H1 (cell line): ENCODE measurements around the gene CFAP157. TPM values are rescaled to one million over a fixed set of nuclear protein-coding genes. Genes with fewer than 3 reads are reported as not detected.

Experiments
- CTCF ChIA-PET: fragments of 300-600 bp; sonication (Branson Sonifier 250); formaldehyde crosslinking; loops from one replicate; lab custom pipeline; 2021; ENCODE audit not compliant: partially characterized antibody; lab: Charles Lee
- POLR2A ChIA-PET: fragments of 300-600 bp; sonication (Branson Sonifier 250); formaldehyde crosslinking; loops from one replicate; lab custom pipeline; 2021; ENCODE audit warnings: inconsistent platforms; ENCODE audit not compliant: partially characterized antibody; lab: Charles Lee
- DNase-seq, 2 experiments: peaks; one replicate each; pipeline versions ENCODE4 v3.0.0 to v3.0.0-alpha.2; 2010 to 2022; ENCODE audit warnings: low spot score in 2 of 2, low read depth in 1 of 2, mixed read lengths in 1 of 2
- FAIRE-seq: peaks from 2 replicates; lab custom pipeline; 2011; peaks lifted over from hg19 to GRCh38; lab: Jason Lieb, UNC
- H2AFZ ChIP-seq: 2 replicates; pipeline ENCODE4 v1.8.1; 2012; ENCODE audit warnings: low read length, inconsistent platforms
- H2AK5ac ChIP-seq: 2 replicates; pipeline ENCODE4 v1.6.1; 2013; ENCODE audit warnings: low read depth, low read length
- H2BK120ac ChIP-seq: replicated peaks from 2 replicates; pipeline ENCODE3; 2013; ENCODE audit warnings: low read depth, low read length, inconsistent platforms
- H2BK12ac ChIP-seq: 2 replicates; pipeline ENCODE4 v1.6.1; 2013; ENCODE audit warnings: low read depth, low read length
- H2BK15ac ChIP-seq: 2 replicates; pipeline ENCODE4 v1.6.1; 2013; ENCODE audit warnings: low read length
- H2BK20ac ChIP-seq: 2 replicates; pipeline ENCODE4 v1.6.1; 2013; ENCODE audit warnings: low read length
- H2BK5ac ChIP-seq: 2 replicates; pipeline ENCODE4 v1.6.1; 2013; ENCODE audit warnings: low read depth, low read length
- H3K14ac ChIP-seq: 2 replicates; pipeline ENCODE4 v1.6.1; 2013; ENCODE audit warnings: inconsistent platforms; ENCODE audit not compliant: insufficient read length
- H3K18ac ChIP-seq: 2 replicates; pipeline ENCODE4 v1.6.1; 2013; ENCODE audit warnings: low read length; ENCODE audit errors: extremely low read depth
- H3K23ac ChIP-seq: 2 replicates; pipeline ENCODE4 v1.6.1; 2013; ENCODE audit warnings: inconsistent platforms; ENCODE audit not compliant: insufficient read length
- H3K23me2 ChIP-seq: 2 replicates; pipeline ENCODE4 v1.6.1; 2013; ENCODE audit warnings: low read depth, low read length
- H3K27ac ChIP-seq: 2 replicates; pipeline ENCODE4 v1.6.1; 2011; ENCODE audit warnings: low read depth, low read length, inconsistent platforms
- H3K27me3 ChIP-seq, 4 experiments: replicated peaks in 1 of 4; 1 replicate in 1 of 4; 2 replicates in 3 of 4; pipeline versions ENCODE4 v1.6.1 to v1.8.1; 2011 to 2013; ENCODE audit warnings: low read length in 3 of 4, mild to moderate bottlenecking in 3 of 4, inconsistent platforms in 2 of 4, mixed read lengths in 2 of 4, moderate library complexity in 1 of 4; ENCODE audit not compliant: control insufficient read depth in 3 of 4, insufficient read depth in 3 of 4; ENCODE audit errors: extremely low read depth in 1 of 4
- H3K36me3 ChIP-seq, 4 experiments: 2 replicates each; pipeline versions ENCODE4 v1.6.1 to v1.8.1; 2011 to 2013; ENCODE audit warnings: mild to moderate bottlenecking in 4 of 4, low read length in 3 of 4, moderate library complexity in 2 of 4, control low read depth in 1 of 4, inconsistent platforms in 1 of 4; ENCODE audit not compliant: insufficient read depth in 4 of 4, control insufficient read depth in 2 of 4
- H3K4ac ChIP-seq: replicated peaks from 2 replicates; pipeline ENCODE3; 2013; ENCODE audit warnings: low read length, low read depth, mixed read lengths, inconsistent platforms; ENCODE audit not compliant: insufficient read length
- H3K4me1 ChIP-seq, 4 experiments: replicated peaks in 1 of 4; 1 replicate in 1 of 4; 2 replicates in 3 of 4; pipeline versions ENCODE4 v1.6.1 to v1.8.1; 2011 to 2013; ENCODE audit warnings: low read length in 3 of 4, inconsistent platforms in 2 of 4, mixed read lengths in 1 of 4; ENCODE audit not compliant: insufficient read depth in 4 of 4, control insufficient read depth in 3 of 4
- H3K4me2 ChIP-seq, 2 experiments: 2 replicates each; pipeline versions ENCODE4 v1.6.1 to v1.8.1; 2011 to 2013; ENCODE audit warnings: low read depth in 2 of 2, low read length in 2 of 2, control low read depth in 1 of 2, inconsistent platforms in 1 of 2, mild to moderate bottlenecking in 1 of 2; ENCODE audit not compliant: insufficient read depth in 1 of 2
- H3K4me3 ChIP-seq, 4 experiments: fragments of 200-600, 300-600 bp in 1 of 4; sonication (generic), shearing (Covaris generic), sonication (Bioruptor Twin) in 1 of 4; 2 replicates each; pipeline versions ENCODE4 v1.5.1 to v1.8.1; 2011 to 2016; ENCODE audit warnings: low read length in 4 of 4, low read depth in 3 of 4, control low read depth in 2 of 4, inconsistent platforms in 2 of 4, mild to moderate bottlenecking in 2 of 4, mixed read lengths in 1 of 4, moderate library complexity in 1 of 4; ENCODE audit not compliant: insufficient read depth in 2 of 4; ENCODE audit errors: extremely low read depth in 1 of 4
- H3K56ac ChIP-seq: replicated peaks from 2 replicates; pipeline ENCODE3; 2013; ENCODE audit warnings: low read depth, mild to moderate bottlenecking, mixed read lengths, low read length, inconsistent platforms; ENCODE audit not compliant: insufficient read length
- H3K79me1 ChIP-seq: 2 replicates; pipeline ENCODE4 v1.6.1; 2013; ENCODE audit warnings: low read depth, low read length, control low read depth
- H3K79me2 ChIP-seq, 2 experiments: 2 replicates each; pipeline versions ENCODE4 v1.6.1 to v1.8.1; 2012 to 2013; ENCODE audit warnings: low read length in 2 of 2, mild to moderate bottlenecking in 2 of 2, inconsistent platforms in 1 of 2; ENCODE audit not compliant: insufficient read depth in 2 of 2, control insufficient read depth in 1 of 2
- H3K9ac ChIP-seq, 4 experiments: replicated peaks in 1 of 4; 1 replicate in 1 of 4; 2 replicates in 3 of 4; pipeline versions ENCODE4 v1.6.1 to v1.8.1; 2011 to 2013; ENCODE audit warnings: low read depth in 3 of 4, low read length in 3 of 4, control low read depth in 2 of 4, mild to moderate bottlenecking in 2 of 4, moderate library complexity in 2 of 4, inconsistent platforms in 1 of 4; ENCODE audit errors: extremely low read depth in 1 of 4
- H3K9me3 ChIP-seq, 2 experiments: 2 replicates each; pipeline versions ENCODE4 v1.6.1 to v1.8.1; 2012 to 2013; ENCODE audit warnings: mild to moderate bottlenecking in 2 of 2, moderate library complexity in 2 of 2, control low read depth in 1 of 2, inconsistent platforms in 1 of 2, low read depth in 1 of 2, low read length in 1 of 2, mixed read lengths in 1 of 2; ENCODE audit not compliant: insufficient read depth in 2 of 2
- H4K20me1 ChIP-seq, 2 experiments: replicated peaks in 1 of 2; 2 replicates each; pipeline versions ENCODE3 to v1.8.1; 2011 to 2013; ENCODE audit warnings: inconsistent platforms in 2 of 2, low read length in 2 of 2, mild to moderate bottlenecking in 1 of 2; ENCODE audit not compliant: insufficient read depth in 2 of 2, control insufficient read depth in 1 of 2
- H4K5ac ChIP-seq: 2 replicates; pipeline ENCODE4 v1.6.1; 2013; ENCODE audit warnings: low read length, low read depth, mixed read lengths, inconsistent platforms; ENCODE audit not compliant: insufficient read length
- H4K8ac ChIP-seq: 2 replicates; pipeline ENCODE4 v1.8.0; 2013; ENCODE audit warnings: mild to moderate bottlenecking, moderate library complexity, low read length, inconsistent platforms; ENCODE audit not compliant: insufficient read depth; ENCODE audit errors: extremely low read depth
- H4K91ac ChIP-seq: replicated peaks from 2 replicates; pipeline ENCODE3; 2013; ENCODE audit warnings: low read length, mixed read lengths, inconsistent platforms; ENCODE audit not compliant: insufficient read length
- BCL11A ChIP-seq, 2 experiments: IDR thresholded peaks; one replicate each; pipeline ENCODE4 v1.6.1; 2011; ENCODE audit warnings: low read depth in 2 of 2, low read length in 2 of 2, mild to moderate bottlenecking in 2 of 2
- JUND ChIP-seq: IDR thresholded peaks from 2 replicates; pipeline ENCODE4 v1.6.1; 2011; ENCODE audit warnings: mild to moderate bottlenecking, improper control_type of control experiment, low read length
- NANOG ChIP-seq: IDR thresholded peaks from 2 replicates; pipeline ENCODE4 v1.6.1; 2011; ENCODE audit warnings: low read length, low read depth, mild to moderate bottlenecking, inconsistent platforms; ENCODE audit not compliant: insufficient read depth, poor library complexity, severe bottlenecking
- POLR2A ChIP-seq, 2 experiments: IDR thresholded peaks; 1 replicate in 1 of 2; 2 replicates in 1 of 2; pipeline ENCODE4 v1.6.1; 2011; ENCODE audit warnings: low read depth in 2 of 2, low read length in 2 of 2, mild to moderate bottlenecking in 2 of 2; ENCODE audit errors: control extremely low read depth in 1 of 2
- SRF ChIP-seq: IDR thresholded peaks from 2 replicates; pipeline ENCODE4 v1.6.1; 2011; ENCODE audit warnings: mild to moderate bottlenecking, low read depth, low read length, moderate library complexity
- TEAD4 ChIP-seq: IDR thresholded peaks from 2 replicates; pipeline ENCODE4 v1.6.1; 2012; ENCODE audit warnings: low read depth, low read length, inconsistent platforms, mixed read lengths
- YY1 ChIP-seq: IDR thresholded peaks from 2 replicates; pipeline ENCODE4 v1.6.1; 2011; ENCODE audit warnings: low read depth, mild to moderate bottlenecking, low read length
- WGBS, 2 experiments: shearing (Covaris generic) in 1 of 2; methylation state at CpG; one replicate each; pipeline versions ENCODE4 v1.1.6 to v1.1.7; 2013 to 2015; ENCODE audit warnings: low lambda C conversion rate in 2 of 2, mixed read lengths in 2 of 2, inconsistent platforms in 1 of 2, low coverage in 1 of 2, missing lambda C conversion rate in 1 of 2; ENCODE audit not compliant: insufficient replicate concordance in 2 of 2, insufficient coverage in 1 of 2, insufficient read length in 1 of 2; ENCODE audit errors: extremely low coverage in 1 of 2, missing lambda C conversion rate in 1 of 2; 5-methylcytosine and 5-hydroxymethylcytosine counted together
- polyA plus RNA-seq, 7 experiments: library from polyadenylated mRNA; depleted of rRNA in 3 of 7; stranded (reverse) in 5 of 7; unstranded in 2 of 7; fragments of >200 nt in 5 of 7; fragments of 200-250 nt in 2 of 7; gene quantifications; 1 replicate in 5 of 7; 2 replicates in 1 of 7; 4 replicates in 1 of 7; pipeline versions ENCODE4 v1.2.1 to v1.2.3, GENCODE V29; 2011 to 2013; ENCODE audit warnings: missing spikeins in 2 of 7, mixed read lengths in 2 of 7
- total RNA-seq: library from RNA; stranded (reverse); fragmentation: NEBNext Ultra II Directional; extraction: Animal tissue kit (Norgen Biotek cat#: 25700); gene quantifications from 2 replicates; pipeline ENCODE4 v1.2.1, GENCODE V29; 2021
- TF ChIP-seq, protein P1 (sequence below): IDR thresholded peaks from 2 replicates; pipeline ENCODE4 v1.6.1; 2012; ENCODE audit warnings: low read length, inconsistent platforms
- TF ChIP-seq, protein P2 (sequence below), 3 experiments: IDR thresholded peaks; 1 replicate in 2 of 3; 2 replicates in 1 of 3; pipeline versions ENCODE4 v1.5.1 to v1.6.1; 2011; ENCODE audit warnings: low read length in 3 of 3, mild to moderate bottlenecking in 3 of 3, inconsistent platforms in 2 of 3, low read depth in 1 of 3, moderate library complexity in 1 of 3; ENCODE audit not compliant: insufficient read depth in 1 of 3; ENCODE audit errors: control extremely low read depth in 1 of 3

Gene CFAP157
- total and polyA plus RNA-seq, 2 of the 8 experiments (the other 6 are each of a cell fraction or from before 2014, with no cell fraction given): not detected

DNA sequence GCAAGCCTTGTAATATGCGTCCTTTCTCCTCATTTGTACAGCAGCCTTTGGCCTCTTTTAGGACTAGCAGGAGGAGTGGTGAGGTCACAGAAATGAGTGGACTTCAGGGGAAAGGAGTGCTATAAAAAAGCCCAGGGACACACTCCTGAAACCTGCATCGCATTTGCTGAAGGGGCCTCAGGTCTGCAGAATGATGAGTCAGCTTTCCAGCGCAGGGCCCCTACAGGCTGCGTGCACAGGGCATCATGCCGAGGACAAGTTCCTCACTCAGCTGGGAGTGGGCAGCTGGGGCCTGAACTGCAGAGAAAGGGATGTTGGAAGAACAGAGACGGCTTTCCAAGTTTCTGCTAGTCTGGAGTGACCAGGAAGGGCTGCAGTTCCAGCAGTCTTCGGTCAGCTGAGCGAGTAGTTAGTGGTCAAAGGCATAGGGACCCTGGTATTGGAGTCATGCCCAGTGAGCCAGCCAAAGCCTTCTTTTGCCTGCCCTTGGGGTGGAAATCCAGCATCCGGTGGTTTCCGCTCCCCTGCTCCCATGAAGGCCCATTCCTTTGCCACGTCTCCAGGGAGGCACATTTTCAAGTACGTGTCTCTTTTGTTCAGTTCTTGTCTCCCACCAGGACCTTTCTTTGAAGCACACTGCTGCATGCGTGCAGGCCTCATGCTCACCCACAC, 17.3 kb upstream of the CFAP157 start:
- CTCF ChIA-PET: interaction anchor here (0.5 to 1.9 kb wide), 6 partner anchors 16 to 312 kb away, joined by 3 to 5 read pairs (median 3); no protein-coding TSS in a partner anchor
- H2BK120ac ChIP-seq: no peak overlapping the region
- H3K14ac ChIP-seq: no peak overlapping the region
- H3K4me1 ChIP-seq: no peaks in the 10 kb centered on the region
- H2BK15ac ChIP-seq: no peak overlapping the region
- H3K4me2 ChIP-seq: no peak overlapping the region
- no peak for TF ChIP-seq NANOG
- TF ChIP-seq TEAD4: no peak
- no peak for TF ChIP-seq SRF
- no peak for TF ChIP-seq YY1
- no peak for TF ChIP-seq BCL11A (IDR thresholded peaks at IDR 0.05; ENCODE audit: low read depth in 2 of 2, low read length in 2 of 2)
- TF ChIP-seq, protein P1, sequence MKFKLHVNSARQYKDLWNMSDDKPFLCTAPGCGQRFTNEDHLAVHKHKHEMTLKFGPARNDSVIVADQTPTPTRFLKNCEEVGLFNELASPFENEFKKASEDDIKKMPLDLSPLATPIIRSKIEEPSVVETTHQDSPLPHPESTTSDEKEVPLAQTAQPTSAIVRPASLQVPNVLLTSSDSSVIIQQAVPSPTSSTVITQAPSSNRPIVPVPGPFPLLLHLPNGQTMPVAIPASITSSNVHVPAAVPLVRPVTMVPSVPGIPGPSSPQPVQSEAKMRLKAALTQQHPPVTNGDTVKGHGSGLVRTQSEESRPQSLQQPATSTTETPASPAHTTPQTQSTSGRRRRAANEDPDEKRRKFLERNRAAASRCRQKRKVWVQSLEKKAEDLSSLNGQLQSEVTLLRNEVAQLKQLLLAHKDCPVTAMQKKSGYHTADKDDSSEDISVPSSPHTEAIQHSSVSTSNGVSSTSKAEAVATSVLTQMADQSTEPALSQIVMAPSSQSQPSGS: no peak
- no peak for TF ChIP-seq POLR2A (IDR thresholded peaks at IDR 0.05; ENCODE audit: control extremely low read depth in 1 of 2, low read depth in 2 of 2, low read length in 2 of 2)
- TF ChIP-seq JUND: no peak
- TF ChIP-seq, protein P2, sequence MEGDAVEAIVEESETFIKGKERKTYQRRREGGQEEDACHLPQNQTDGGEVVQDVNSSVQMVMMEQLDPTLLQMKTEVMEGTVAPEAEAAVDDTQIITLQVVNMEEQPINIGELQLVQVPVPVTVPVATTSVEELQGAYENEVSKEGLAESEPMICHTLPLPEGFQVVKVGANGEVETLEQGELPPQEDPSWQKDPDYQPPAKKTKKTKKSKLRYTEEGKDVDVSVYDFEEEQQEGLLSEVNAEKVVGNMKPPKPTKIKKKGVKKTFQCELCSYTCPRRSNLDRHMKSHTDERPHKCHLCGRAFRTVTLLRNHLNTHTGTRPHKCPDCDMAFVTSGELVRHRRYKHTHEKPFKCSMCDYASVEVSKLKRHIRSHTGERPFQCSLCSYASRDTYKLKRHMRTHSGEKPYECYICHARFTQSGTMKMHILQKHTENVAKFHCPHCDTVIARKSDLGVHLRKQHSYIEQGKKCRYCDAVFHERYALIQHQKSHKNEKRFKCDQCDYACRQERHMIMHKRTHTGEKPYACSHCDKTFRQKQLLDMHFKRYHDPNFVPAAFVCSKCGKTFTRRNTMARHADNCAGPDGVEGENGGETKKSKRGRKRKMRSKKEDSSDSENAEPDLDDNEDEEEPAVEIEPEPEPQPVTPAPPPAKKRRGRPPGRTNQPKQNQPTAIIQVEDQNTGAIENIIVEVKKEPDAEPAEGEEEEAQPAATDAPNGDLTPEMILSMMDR (IDR thresholded peaks at IDR 0.05; ENCODE audit: control extremely low read depth in 1 of 3, insufficient read depth in 1 of 3, low read depth in 1 of 3, low read length in 3 of 3): no peak
- H3K4me3 ChIP-seq: no peak overlapping the region
- H4K5ac ChIP-seq: no peak overlapping the region
- no peaks in the 10 kb centered on the region for H3K79me1 ChIP-seq
- no peak overlapping the region for H3K23ac ChIP-seq
- H3K18ac ChIP-seq: no peak overlapping the region
- no peak overlapping the region for H3K56ac ChIP-seq
- no peak overlapping the region for H4K8ac ChIP-seq
- H3K36me3 ChIP-seq: peaks cover 0 to 6% (median 2%) of the 10 kb centered on the region in 4 experiments; a peak in 2 of 8 replicates
- no peak overlapping the region for H2AK5ac ChIP-seq
- no peak overlapping the region for H3K9ac ChIP-seq
- no peak overlapping the region for H4K91ac ChIP-seq
- no peak overlapping the region for H3K4ac ChIP-seq
- no peaks in the 10 kb centered on the region for H4K20me1 ChIP-seq
- no peak overlapping the region for H2BK20ac ChIP-seq
- no peaks in the 10 kb centered on the region for H3K27me3 ChIP-seq
- no peak overlapping the region for H2BK12ac ChIP-seq
- H2BK5ac ChIP-seq: no peak overlapping the region
- no peak for FAIRE-seq
- DNase-seq: no peak
- no peak overlapping the region; the same call in 1 of the 2 replicates for H3K27ac ChIP-seq
- no peak overlapping the region for H2AFZ ChIP-seq
- POLR2A ChIA-PET: no interaction called here
- H3K9me3 ChIP-seq: no peaks in the 10 kb centered on the region
- no peaks in the 10 kb centered on the region for H3K79me2 ChIP-seq
- H3K23me2 ChIP-seq: no peaks in the 10 kb centered on the region
- WGBS, 2 experiments: 92% methylated on average over 13 of the region's 13 CpGs; no CpG with 5 or more reads in 1 of the 2 experiments
